ENCODE measurements around the gene PRRC2B.

- TF ChIP-seq, protein P1, sequence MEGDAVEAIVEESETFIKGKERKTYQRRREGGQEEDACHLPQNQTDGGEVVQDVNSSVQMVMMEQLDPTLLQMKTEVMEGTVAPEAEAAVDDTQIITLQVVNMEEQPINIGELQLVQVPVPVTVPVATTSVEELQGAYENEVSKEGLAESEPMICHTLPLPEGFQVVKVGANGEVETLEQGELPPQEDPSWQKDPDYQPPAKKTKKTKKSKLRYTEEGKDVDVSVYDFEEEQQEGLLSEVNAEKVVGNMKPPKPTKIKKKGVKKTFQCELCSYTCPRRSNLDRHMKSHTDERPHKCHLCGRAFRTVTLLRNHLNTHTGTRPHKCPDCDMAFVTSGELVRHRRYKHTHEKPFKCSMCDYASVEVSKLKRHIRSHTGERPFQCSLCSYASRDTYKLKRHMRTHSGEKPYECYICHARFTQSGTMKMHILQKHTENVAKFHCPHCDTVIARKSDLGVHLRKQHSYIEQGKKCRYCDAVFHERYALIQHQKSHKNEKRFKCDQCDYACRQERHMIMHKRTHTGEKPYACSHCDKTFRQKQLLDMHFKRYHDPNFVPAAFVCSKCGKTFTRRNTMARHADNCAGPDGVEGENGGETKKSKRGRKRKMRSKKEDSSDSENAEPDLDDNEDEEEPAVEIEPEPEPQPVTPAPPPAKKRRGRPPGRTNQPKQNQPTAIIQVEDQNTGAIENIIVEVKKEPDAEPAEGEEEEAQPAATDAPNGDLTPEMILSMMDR (IDR thresholded peaks at IDR 0.05) = no peak
- no peak for TF ChIP-seq POLR2A (IDR thresholded peaks at IDR 0.05)
Observed at GRCh38 chr9:131361202-131361833, 32.6 kb upstream of the PRRC2B start.

Data from ovary (tissue), 3 donors.